K562 (cell line): Measurements from ENCODE around the gene FOSL1. TPM values are rescaled to one million over a fixed set of nuclear protein-coding genes. Genes with fewer than 3 reads are reported as not detected.

Experiments used
- ETS1 ChIP-seq: conservative IDR thresholded peaks from 2 replicates; pipeline ENCODE4 v1.6.1; 2011; ENCODE audit warnings: low read depth, mild to moderate bottlenecking, low read length; ENCODE audit not compliant: control insufficient read depth
- FOXK2 ChIP-seq, 2 experiments: fragments of 450-650 bp; IDR thresholded peaks in 1 of 2; conservative IDR thresholded peaks in 1 of 2; 2 replicates each; pipeline ENCODE4 v1.6.1; 2016; ENCODE audit warnings: low read depth in 2 of 2, mild to moderate bottlenecking in 1 of 2
- HMG20B ChIP-seq: fragments of 250-450 bp; sonication (Bioruptor Pico); IDR thresholded peaks from 2 replicates; pipeline ENCODE4 v1.5.0; 2021; ENCODE audit warnings: mild to moderate bottlenecking
- KLF1 ChIP-seq: fragments of 450-650 bp; IDR thresholded peaks from 2 replicates; pipeline ENCODE4 v1.6.1; 2016; ENCODE audit warnings: missing genetic modification characterization, missing compliant biosample characterization
- PCBP2 ChIP-seq: fragments of 200-400 bp; formaldehyde crosslinking; IDR thresholded peaks from 2 replicates; pipeline ENCODE4 v1.6.1; 2018; ENCODE audit warnings: low read length, low read depth, mild to moderate bottlenecking, moderate library complexity; ENCODE audit not compliant: poor library complexity, severe bottlenecking
- PHF21A ChIP-seq: fragments of 450-650 bp; IDR thresholded peaks from 2 replicates; pipeline ENCODE4 v1.6.1; 2017; ENCODE audit warnings: low read depth, borderline replicate concordance
- SMARCA4 ChIP-seq: fragments of 450-650 bp; IDR thresholded peaks from 2 replicates; pipeline ENCODE4 v1.6.1; 2016
- USF2 ChIP-seq: sonication (generic); formaldehyde crosslinking; IDR thresholded peaks from 2 replicates; pipeline ENCODE4 v1.5.0; 2020; ENCODE audit warnings: missing genetic modification reagents
- ZC3H4 ChIP-seq: sonication (generic); formaldehyde crosslinking; IDR thresholded peaks from 2 replicates; pipeline ENCODE4 v1.9.0; 2021; ENCODE audit warnings: missing genetic modification reagents, borderline replicate concordance
- ZNF318 ChIP-seq, 2 experiments: fragments of 450-650 bp; IDR thresholded peaks; 2 replicates each; pipeline ENCODE4 v1.6.1; 2016; ENCODE audit warnings: mild to moderate bottlenecking in 2 of 2, borderline replicate concordance in 1 of 2, low read depth in 1 of 2, moderate library complexity in 1 of 2
- ZNF395 ChIP-seq: fragments of 200-800 bp; sonication (Bioruptor generic); IDR thresholded peaks from 2 replicates; pipeline ENCODE4 v1.6.1; 2017; ENCODE audit warnings: missing genetic modification characterization, missing compliant biosample characterization
- polyA plus RNA-seq, 8 experiments: library from polyadenylated mRNA; depleted of rRNA in 4 of 8; stranded (reverse) in 5 of 8; unstranded in 3 of 8; fragments of >200 nt; fragmentation: Nextera tagmentation in 2 of 8; fragmentation: Illumina TruSeq in 1 of 8; extraction: Ambion mirVana in 2 of 8; extraction: Trizol in 1 of 8; gene quantifications; 2 replicates each; pipeline versions ENCODE4 v1.2.1 to v1.2.3, GENCODE V29; 2011 to 2014; ENCODE audit warnings: inconsistent platforms in 1 of 8, missing spikeins in 1 of 8
- total RNA-seq, 7 experiments: library from RNA; depleted of rRNA in 6 of 7; stranded (reverse); fragments of >200 nt in 6 of 7; fragmentation: Illumina TruSeq in 2 of 7; extraction: Trizol in 2 of 7; gene quantifications; 2 replicates each; pipeline versions ENCODE4 v1.2.1 to v1.2.3, GENCODE V29; 2011 to 2021; ENCODE audit warnings: low replicate concordance in 1 of 7

FOSL1 gene
- total and polyA plus RNA-seq, 9 of the 15 experiments (the other 6 are each of a cell fraction or from before 2014, with no cell fraction given) = 3.5 to 39.6 (median 10.0) TPM

- peak; percentile 85; the same call in 1 of the 2 replicates for TF ChIP-seq ZC3H4 (CRISPR knock-in tag)
- TF ChIP-seq SMARCA4 = no peak
- no peak for TF ChIP-seq PHF21A
- TF ChIP-seq HMG20B (CRISPR knock-in tag) = no peak
- no peak for TF ChIP-seq PCBP2
- peak; percentile 83 for TF ChIP-seq ZNF395
- TF ChIP-seq ZNF318 (IDR thresholded peaks at IDR 0.05; ENCODE audit: borderline replicate concordance in 1 of 2, low read depth in 1 of 2) = no peak
- no peak for TF ChIP-seq FOXK2 (conservative IDR thresholded peaks at IDR 0.05 in 1 of 2, IDR thresholded peaks at IDR 0.05 in 1 of 2; ENCODE audit: low read depth in 2 of 2)
- TF ChIP-seq USF2 (CRISPR knock-in tag) = no peak
- TF ChIP-seq KLF1 (tag) = peak; percentile 81; the same call in 1 of the 2 replicates
- peak; percentile 38; the same call in 1 of the 2 replicates for TF ChIP-seq ETS1
These were observed 9.6 kb downstream of the FOSL1 start, which contains the start of gene CCDC85B (continued) for GRCh38 chr11:65890324-65891218.
